HepG2 (cell line): Measurements from ENCODE around the gene IFNA1. TPM values are rescaled to one million over a fixed set of nuclear protein-coding genes. Genes with fewer than 3 reads are reported as not detected.
A peak's percentile ranks its signal among the peaks of the same experiment; 100 is the strongest.

ENCODE experiments used
- ATAC-seq: fragments of 200-7000 bp; cut with Tn5 transposase; 3 replicates; pipeline ENCODE4 v1.9.1; 2020; ENCODE audit warnings: mild to moderate bottlenecking, moderate library complexity
- BruUV-seq: library from RNA; stranded (reverse); fragments of 400-500 nt; replicated peaks from 2 replicates; lab custom pipeline; 2021; lab: Mats Ljungman, UMichigan
- CTCF ChIA-PET: fragments of 300-600 bp; formaldehyde crosslinking; extraction: SDS; loops from one replicate; lab custom pipeline; 2021; ENCODE audit warnings: low total read pairs, inconsistent platforms, low intra/inter-chr PET ratio; lab: Yijun Ruan, JAX
- POLR2A ChIA-PET: fragments of 350-600 bp; sonication (Branson Sonifier 250); formaldehyde crosslinking; loops from one replicate; lab custom pipeline; 2020; ENCODE audit warnings: antibody characterized with exemption, inconsistent platforms; lab: Yijun Ruan, JAX
- DNase-seq: peaks from one replicate; pipeline ENCODE4 v3.0.0-alpha.2; 2015; ENCODE audit warnings: low spot score
- FAIRE-seq: peaks from 3 replicates; lab custom pipeline; 2011; peaks lifted over from hg19 to GRCh38; lab: Jason Lieb, UNC
- H2AFZ ChIP-seq: one replicate; pipeline ENCODE4 v1.6.1; 2011; ENCODE audit warnings: low read length, inconsistent platforms
- H3K27ac ChIP-seq: fragments of 300-600 bp; 3 replicates; pipeline ENCODE4 v1.8.0; 2011; ENCODE audit warnings: mixed run types, mild to moderate bottlenecking, mixed read lengths, low read length, inconsistent platforms; ENCODE audit not compliant: insufficient read depth; ENCODE audit errors: extremely low read length
- H3K27me3 ChIP-seq, 2 experiments: fragments of 200-600 bp in 1 of 2; 2 replicates in 1 of 2; 3 replicates in 1 of 2; pipeline versions ENCODE4 v1.6.0 to v1.8.0; 2011; ENCODE audit warnings: low read length in 2 of 2, mild to moderate bottlenecking in 2 of 2, moderate library complexity in 2 of 2, inconsistent platforms in 1 of 2; ENCODE audit not compliant: insufficient read depth in 2 of 2, control insufficient read depth in 1 of 2
- H3K36me3 ChIP-seq, 2 experiments: fragments of 200-600 bp in 1 of 2; replicated peaks in 1 of 2; 2 replicates in 1 of 2; 3 replicates in 1 of 2; pipeline versions ENCODE4 v1.5.1 to v1.8.0; 2011; ENCODE audit warnings: low read length in 2 of 2, inconsistent platforms in 1 of 2; ENCODE audit not compliant: insufficient read depth in 2 of 2, control insufficient read depth in 1 of 2
- H3K4me1 ChIP-seq: 2 replicates; pipeline ENCODE4 v1.5.1; 2012; ENCODE audit warnings: low read length, inconsistent platforms; ENCODE audit not compliant: insufficient read depth
- H3K4me2 ChIP-seq: 2 replicates; pipeline ENCODE4 v1.6.0; 2011; ENCODE audit warnings: low read depth, low read length, inconsistent platforms
- H3K4me3 ChIP-seq, 3 experiments: fragments of 200-600 bp in 1 of 3; sonication (generic), shearing (Covaris generic) in 1 of 3; replicated peaks in 1 of 3; 2 replicates each; pipeline ENCODE4 v1.5.1; 2011 to 2016; ENCODE audit warnings: low read length in 3 of 3, inconsistent platforms in 2 of 3, low read depth in 2 of 3, mild to moderate bottlenecking in 2 of 3, control low read depth in 1 of 3, mixed read lengths in 1 of 3; ENCODE audit not compliant: insufficient read depth in 1 of 3
- H3K79me2 ChIP-seq: one replicate; pipeline ENCODE4 v1.6.1; 2011; ENCODE audit warnings: low read length, inconsistent platforms; ENCODE audit not compliant: insufficient read depth
- H3K9ac ChIP-seq: 2 replicates; pipeline ENCODE4 v1.6.0; 2011; ENCODE audit warnings: mild to moderate bottlenecking, low read depth, low read length, inconsistent platforms; ENCODE audit not compliant: insufficient read depth
- H3K9me3 ChIP-seq: 2 replicates; pipeline ENCODE4 v1.5.1; 2012; ENCODE audit warnings: mild to moderate bottlenecking, low read length
- H4K20me1 ChIP-seq: 2 replicates; pipeline ENCODE4 v1.6.0; 2011; ENCODE audit warnings: inconsistent platforms, mild to moderate bottlenecking, low read length, moderate library complexity; ENCODE audit not compliant: insufficient read depth
- AGO1 ChIP-seq: fragments of 200-400 bp; formaldehyde crosslinking; IDR thresholded peaks from 2 replicates; pipeline ENCODE4 v1.6.1; 2017; ENCODE audit warnings: mild to moderate bottlenecking, low read depth, low read length, moderate library complexity; ENCODE audit not compliant: poor library complexity, severe bottlenecking
- CHD4 ChIP-seq: fragments of 200-600 bp; sonication (generic); IDR thresholded peaks from 2 replicates; pipeline ENCODE4 v1.7.0; 2017; ENCODE audit warnings: mild to moderate bottlenecking, low read length, borderline replicate concordance
- ERF ChIP-seq: IDR thresholded peaks from 2 replicates; pipeline ENCODE4 v1.6.1; 2018; ENCODE audit warnings: missing biosample characterization, missing genetic modification reagents
- HES4 ChIP-seq: sonication (generic); formaldehyde crosslinking; IDR thresholded peaks from 2 replicates; pipeline ENCODE4 v1.9.0; 2021; ENCODE audit warnings: mild to moderate bottlenecking, missing genetic modification reagents, borderline replicate concordance
- KDM1A ChIP-seq: IDR thresholded peaks from 2 replicates; pipeline ENCODE4 v1.6.1; 2016; ENCODE audit warnings: missing compliant biosample characterization
- KDM5B ChIP-seq: sonication (generic); formaldehyde crosslinking; IDR thresholded peaks from 2 replicates; pipeline ENCODE4 v1.4.0; 2020; ENCODE audit warnings: missing genetic modification reagents, mild to moderate bottlenecking, borderline replicate concordance
- NCOA2 ChIP-seq: sonication (generic); formaldehyde crosslinking; IDR thresholded peaks from 2 replicates; pipeline ENCODE4 v1.8.0; 2022; ENCODE audit warnings: inconsistent platforms
- NCOA5 ChIP-seq: sonication (generic); formaldehyde crosslinking; IDR thresholded peaks from 2 replicates; pipeline ENCODE4 v1.4.0; 2020; ENCODE audit warnings: missing genetic modification reagents
- NCOR1 ChIP-seq: fragments of 200-600 bp; sonication (generic); IDR thresholded peaks from 2 replicates; pipeline ENCODE4 v1.7.0; 2017; ENCODE audit warnings: antibody characterized with exemption, low read length, borderline replicate concordance
- NFE2 ChIP-seq: sonication (generic); formaldehyde crosslinking; IDR thresholded peaks from 2 replicates; pipeline ENCODE4 v1.4.0; 2020; ENCODE audit warnings: missing genetic modification reagents
- NFYC ChIP-seq: IDR thresholded peaks from 2 replicates; pipeline ENCODE4 v1.6.1; 2016; ENCODE audit warnings: missing genetic modification reagents, missing compliant biosample characterization
- POLR2A ChIP-seq, 2 experiments: IDR thresholded peaks; 2 replicates each; pipeline ENCODE4 v1.6.1; 2011; ENCODE audit warnings: low read depth in 2 of 2, low read length in 2 of 2, mild to moderate bottlenecking in 1 of 2, moderate library complexity in 1 of 2; ENCODE audit not compliant: insufficient read depth in 1 of 2
- TERF1 ChIP-seq: sonication (generic); formaldehyde crosslinking; IDR thresholded peaks from 2 replicates; pipeline ENCODE4 v1.8.0; 2022; ENCODE audit warnings: mild to moderate bottlenecking, missing genetic modification reagents, moderate library complexity
- ZFP36L2 ChIP-seq: sonication (generic); formaldehyde crosslinking; IDR thresholded peaks from 2 replicates; pipeline ENCODE4 v1.4.0; 2020; ENCODE audit warnings: missing genetic modification reagents
- ZFP90 ChIP-seq: sonication (generic); formaldehyde crosslinking; IDR thresholded peaks from 2 replicates; pipeline ENCODE4 v1.8.0; 2022; ENCODE audit warnings: missing genetic modification reagents, mild to moderate bottlenecking, inconsistent platforms, borderline replicate concordance
- ZNF10 ChIP-seq: sonication (generic); formaldehyde crosslinking; IDR thresholded peaks from 2 replicates; pipeline ENCODE4 v1.4.0; 2020; ENCODE audit warnings: mild to moderate bottlenecking, low read depth, missing genetic modification reagents, borderline replicate concordance
- ZNF737 ChIP-seq: sonication (generic); formaldehyde crosslinking; IDR thresholded peaks from 2 replicates; pipeline ENCODE4 v1.5.0; 2020; ENCODE audit warnings: missing genetic modification reagents, mild to moderate bottlenecking, borderline replicate concordance
- ZNF772 ChIP-seq: sonication (generic); formaldehyde crosslinking; IDR thresholded peaks from 2 replicates; pipeline ENCODE4 v1.5.0; 2020; ENCODE audit warnings: mild to moderate bottlenecking, missing genetic modification reagents
- WGBS: methylation state at CpG from one replicate; pipeline ENCODE4 v1.1.6; 2017; ENCODE audit warnings: low lambda C conversion rate; 5-methylcytosine and 5-hydroxymethylcytosine counted together
- in situ Hi-C: cut with HindIII; loops from 2 replicates; pipeline ENCODE4 v1.10.0; 2017; ENCODE audit warnings: low pct_unique_long_range_greater_than_20kb; ENCODE audit not compliant: extremely low pct_ligation_motif_present
- intact Hi-C: fragments of 100-400 bp; cut with micrococcal nuclease; formaldehyde crosslinking; loops from one replicate; pipeline ENCODE4 v1.10.0; 2022; ENCODE audit not compliant: unreplicated experiment
- polyA plus RNA-seq, 8 experiments: library from polyadenylated mRNA; depleted of rRNA in 3 of 8; stranded (reverse) in 7 of 8; unstranded in 1 of 8; fragments of >200 nt; fragmentation: Illumina TruSeq in 4 of 8; extraction: Trizol in 4 of 8; gene quantifications; 2 replicates each; pipeline versions ENCODE4 v1.2.1 to v1.2.3, GENCODE V29; 2011 to 2016; ENCODE audit warnings: low read depth in 4 of 8, missing spikeins in 1 of 8, mixed read lengths in 1 of 8; ENCODE audit not compliant: insufficient read depth in 1 of 8
- total RNA-seq, 5 experiments: library from RNA; depleted of rRNA; stranded (reverse); fragments of >200 nt; fragmentation: Illumina TruSeq; extraction: Trizol; gene quantifications; 2 replicates each; pipeline ENCODE4 v1.2.3, GENCODE V29; 2016; ENCODE audit warnings: low read depth in 1 of 5

Gene IFNA1
- total and polyA plus RNA-seq, 2 of the 13 experiments (the other 11 are each of a cell fraction or from before 2014, with no cell fraction given): not detected

DNA sequence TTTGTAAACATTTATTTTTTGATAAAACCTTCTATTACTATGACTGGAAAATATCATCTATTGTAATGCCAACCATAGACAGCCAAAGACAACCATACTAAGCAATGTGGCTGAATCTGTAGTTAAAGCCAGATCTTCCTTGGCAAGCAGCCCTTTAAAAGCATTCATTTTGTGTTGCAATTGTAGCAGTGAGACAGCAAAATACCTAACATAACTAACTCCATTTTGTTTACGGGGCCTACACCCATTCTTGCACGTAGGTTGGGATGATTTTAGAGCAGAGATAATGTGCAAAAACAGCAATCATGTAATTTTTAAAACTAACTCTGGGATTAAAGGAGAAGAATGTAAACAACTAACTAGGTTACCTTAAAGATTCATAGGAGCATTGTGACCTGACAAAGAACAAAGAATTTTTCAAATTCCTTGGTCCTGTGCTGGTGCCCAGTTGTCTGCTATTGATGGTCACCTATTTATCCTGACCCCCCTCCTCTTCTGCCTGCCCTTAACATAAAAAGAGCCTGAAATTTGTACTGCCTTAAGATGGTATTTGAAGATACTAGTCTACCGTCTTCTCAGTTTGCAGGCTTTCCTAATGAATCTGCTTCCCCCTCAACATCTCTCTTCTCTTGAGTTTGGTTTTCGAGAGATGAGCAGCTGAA lies 10.6 kb downstream of the IFNA1 start:
- TF ChIP-seq NFE2 (CRISPR knock-in tag): 0 out of 2 replicates have a peak, but pooled peaks have one; percentile 33
- no peak for TF ChIP-seq NFYC (CRISPR knock-in tag)
- FAIRE-seq (no peak), DNase-seq (peak; percentile 10), ATAC-seq (no peak)
- 1% methylated on average over 4 of the region's 4 CpGs for WGBS
- Histone ChIP-seq H3K9me3 (no peaks in the 10 kb centered on the region), H3K27me3 (no peaks in the 10 kb centered on the region), H3K9ac (no peak overlapping the region), H2AFZ (no peak overlapping the region), H3K79me2 (no peaks in the 10 kb centered on the region), H4K20me1 (no peaks in the 10 kb centered on the region), H3K27ac (no peak overlapping the region), H3K4me3 (no peak overlapping the region), H3K36me3 (no peaks in the 10 kb centered on the region), H3K4me1 (no peaks in the 10 kb centered on the region), H3K4me2 (no peak overlapping the region)
- in situ Hi-C loops: loop anchor here (5.0 kb wide), 1 partner anchor 134 kb away; no protein-coding TSS in a partner anchor
- POLR2A ChIA-PET: no interaction called here
- CTCF ChIA-PET: no interaction called here
- intact Hi-C loops: no loop called here
- BruUV-seq: no TSS peak

- H3K9me3 ChIP-seq: no peaks in the 10 kb centered on the region
- FAIRE-seq (no peak), ATAC-seq (no peak), DNase-seq (no peak)
- ChIA-PET POLR2A (no interaction called here), CTCF (no interaction called here)
- no peaks in the 10 kb centered on the region for H3K36me3 ChIP-seq
- H2AFZ ChIP-seq: no peak overlapping the region
- H3K27me3 ChIP-seq: no peaks in the 10 kb centered on the region
- WGBS: 24% methylated on average over 4 of the region's 4 CpGs
- no peaks in the 10 kb centered on the region for H4K20me1 ChIP-seq
- H3K4me3 ChIP-seq: no peak overlapping the region
- no peak overlapping the region for H3K4me2 ChIP-seq
- H3K9ac ChIP-seq: no peak overlapping the region
- no peak overlapping the region for H3K27ac ChIP-seq
- in situ Hi-C loops: loop anchor here (5.0 kb wide), 1 partner anchor 135 kb away; no protein-coding TSS in a partner anchor
- intact Hi-C loops: no loop called here
- BruUV-seq: no TSS peak
- no peaks in the 10 kb centered on the region for H3K79me2 ChIP-seq
- H3K4me1 ChIP-seq: no peaks in the 10 kb centered on the region
- TF ChIP-seq HES4 (CRISPR knock-in tag): no peak
- TF ChIP-seq ZNF10 (CRISPR knock-in tag): no peak
- no peak for TF ChIP-seq ZFP90 (CRISPR knock-in tag)
- no peak for TF ChIP-seq NCOA5 (CRISPR knock-in tag)
- no peak for TF ChIP-seq TERF1
- TF ChIP-seq ZNF737: no peak
- TF ChIP-seq POLR2A (IDR thresholded peaks at IDR 0.05; ENCODE audit: insufficient read depth in 1 of 2, low read depth in 2 of 2, low read length in 2 of 2): no peak
- no peak for TF ChIP-seq ZFP36L2 (CRISPR knock-in tag)
- TF ChIP-seq ERF (CRISPR knock-in tag): no peak
- no peak for TF ChIP-seq NCOR1
- no peak for TF ChIP-seq NCOA2 (CRISPR knock-in tag)
- no peak for TF ChIP-seq KDM5B (CRISPR knock-in tag)
- TF ChIP-seq AGO1: no peak
- no peak for TF ChIP-seq CHD4
- TF ChIP-seq KDM1A: no peak
- no peak for TF ChIP-seq ZNF772
These were observed 12.4 kb downstream of the IFNA1 start for GRCh38 chr9:21452681-21453080.
